Endodermal cell (in vitro differentiated cells): ENCODE measurements around the gene CRHR1. TPM values are rescaled to one million over a fixed set of nuclear protein-coding genes. Genes with fewer than 3 reads are reported as not detected.

Source experiments
- DNase-seq: peaks from one replicate; pipeline ENCODE4 v3.0.0-alpha.2; 2017
- H3K27ac ChIP-seq: 2 replicates; pipeline ENCODE4 v1.5.1; 2013; ENCODE audit warnings: mild to moderate bottlenecking, low read depth, low read length, moderate library complexity
- H3K27me3 ChIP-seq: 2 replicates; pipeline ENCODE4 v1.6.1; 2013; ENCODE audit warnings: mild to moderate bottlenecking, low read length, moderate library complexity; ENCODE audit not compliant: insufficient read depth, control insufficient read depth, poor library complexity, severe bottlenecking
- H3K36me3 ChIP-seq: 2 replicates; pipeline ENCODE4 v1.7.0; 2013; ENCODE audit warnings: mild to moderate bottlenecking, low read length, moderate library complexity; ENCODE audit not compliant: control insufficient read depth, insufficient read depth
- H3K4me1 ChIP-seq: one replicate; pipeline ENCODE4 v1.7.0; 2013; ENCODE audit warnings: low read length; ENCODE audit not compliant: control insufficient read depth, insufficient read depth
- H3K4me3 ChIP-seq: 2 replicates; pipeline ENCODE4 v1.5.1; 2013; ENCODE audit warnings: mild to moderate bottlenecking, low read length, moderate library complexity
- H3K9ac ChIP-seq: 2 replicates; pipeline ENCODE4 v1.6.1; 2013; ENCODE audit warnings: mild to moderate bottlenecking, low read length, moderate library complexity; ENCODE audit not compliant: poor library complexity, severe bottlenecking; ENCODE audit errors: extremely low read depth
- H3K9me3 ChIP-seq: 2 replicates; pipeline ENCODE4 v1.6.1; 2013; ENCODE audit warnings: mild to moderate bottlenecking, low read length, moderate library complexity; ENCODE audit not compliant: control insufficient read depth
- H3K27ac Mint-ChIP-seq: 2 replicates; pipeline ENCODE4 v1.8.0; 2020; ENCODE audit warnings: mixed read lengths
- H3K27me3 Mint-ChIP-seq: 2 replicates; pipeline ENCODE4 v1.8.0; 2021; ENCODE audit warnings: mild to moderate bottlenecking, mixed read lengths; ENCODE audit not compliant: insufficient read depth
- H3K36me3 Mint-ChIP-seq: 2 replicates; pipeline ENCODE4 v1.8.0; 2020; ENCODE audit warnings: low read depth, mixed read lengths
- H3K4me1 Mint-ChIP-seq: 2 replicates; pipeline ENCODE4 v1.8.0; 2020; ENCODE audit warnings: mixed read lengths
- H3K4me3 Mint-ChIP-seq: 2 replicates; pipeline ENCODE4 v1.8.0; 2020; ENCODE audit warnings: mild to moderate bottlenecking, moderate library complexity, mixed read lengths
- H3K9me3 Mint-ChIP-seq: 2 replicates; pipeline ENCODE4 v1.8.0; 2020; ENCODE audit warnings: mild to moderate bottlenecking, mixed read lengths
- CTCF ChIP-seq: fragments of 200-600 bp; sonication (generic); conservative IDR thresholded peaks from 2 replicates; pipeline ENCODE4 v1.5.0; 2021; ENCODE audit warnings: antibody characterized with exemption, mild to moderate bottlenecking
- WGBS, 2 experiments: methylation state at CpG; one replicate each; pipeline versions ENCODE4 v1.1.5 to v1.1.7; 2013; ENCODE audit warnings: missing lambda C conversion rate in 2 of 2, mixed read lengths in 1 of 2; ENCODE audit not compliant: insufficient coverage in 1 of 2, insufficient read length in 1 of 2; 5-methylcytosine and 5-hydroxymethylcytosine counted together
- total RNA-seq, 2 donors: library from RNA; stranded (reverse); fragmentation: NEBNext Ultra II Directional in 1 of 2; extraction: Animal tissue kit (Norgen Biotek cat#: 25700) in 1 of 2; gene quantifications; 2 replicates in 1 of 2; 3 replicates in 1 of 2; pipeline ENCODE4 v1.2.1, GENCODE V29; 2021

CRHR1 gene
- total RNA-seq, 2 donors from 2014 or later: 0.81 to 1.8 TPM

- peaks cover 94% of the 10 kb centered on the region for H3K27me3 ChIP-seq
- no peak overlapping the region for H3K27ac Mint-ChIP-seq
Measured at GRCh38 chr17:45786349-45786748, 2.2 kb downstream of the CRHR1 start.

GRCh38 chr17:45787044-45787443 is 2.9 kb downstream of the CRHR1 start:
- H3K4me1 Mint-ChIP-seq: peaks cover 2% of the 10 kb centered on the region
- no peak for DNase-seq
- Histone ChIP-seq H3K4me1 (no peaks in the 10 kb centered on the region), H3K4me3 (no peak overlapping the region), H3K9ac (no peak overlapping the region), H3K36me3 (no peaks in the 10 kb centered on the region), H3K9me3 (no peaks in the 10 kb centered on the region), H3K27ac (no peak overlapping the region), H3K27me3 (peaks cover 87% of the 10 kb centered on the region)
- no peaks in the 10 kb centered on the region for H3K36me3 Mint-ChIP-seq
- H3K4me3 Mint-ChIP-seq: no peak overlapping the region
- no peak for TF ChIP-seq CTCF
- no peak overlapping the region for H3K27ac Mint-ChIP-seq
- no peaks in the 10 kb centered on the region for H3K9me3 Mint-ChIP-seq
- peaks cover 88% of the 10 kb centered on the region for H3K27me3 Mint-ChIP-seq
- 43 to 73% methylated on average over 1 to 3 of the region's 3 CpGs for WGBS, 2 experiments

More at GRCh38 chr17:45786349-45786748, 2.2 kb downstream of the CRHR1 start:
- Mint-ChIP-seq H3K27me3 (peaks cover 88% of the 10 kb centered on the region), H3K9me3 (no peaks in the 10 kb centered on the region), H3K4me3 (no peak overlapping the region), H3K4me1 (peaks cover 2% of the 10 kb centered on the region), H3K36me3 (no peaks in the 10 kb centered on the region)
- Histone ChIP-seq H3K36me3 (no peaks in the 10 kb centered on the region), H3K9me3 (no peaks in the 10 kb centered on the region), H3K9ac (no peak overlapping the region), H3K4me3 (no peak overlapping the region), H3K27ac (no peak overlapping the region), H3K4me1 (no peaks in the 10 kb centered on the region)
- no peak for TF ChIP-seq CTCF
- WGBS, 2 experiments: 80 to 100% methylated on average over 1 to 3 of the region's 3 CpGs
- DNase-seq: no peak

GRCh38 chr17:45787656-45788055 is 3.5 kb downstream of the CRHR1 start:
- H3K27me3 Mint-ChIP-seq: peaks cover 86% of the 10 kb centered on the region

More at GRCh38 chr17:45787656-45788055, 3.5 kb downstream of the CRHR1 start:
- H3K27ac ChIP-seq: no peak overlapping the region
- H3K36me3 Mint-ChIP-seq: no peaks in the 10 kb centered on the region
- H3K4me1 ChIP-seq: no peaks in the 10 kb centered on the region
- no peaks in the 10 kb centered on the region for H3K9me3 Mint-ChIP-seq
- 72 to 80% methylated on average over 7 to 11 of the region's 11 CpGs for WGBS, 2 experiments
- H3K4me3 ChIP-seq: no peak overlapping the region
- no peak overlapping the region for H3K27ac Mint-ChIP-seq
- TF ChIP-seq CTCF: no peak
- H3K4me1 Mint-ChIP-seq: peaks cover 8% of the 10 kb centered on the region
- peaks cover 81% of the 10 kb centered on the region for H3K27me3 ChIP-seq
- no peaks in the 10 kb centered on the region for H3K9me3 ChIP-seq
- H3K36me3 ChIP-seq: no peaks in the 10 kb centered on the region
- no peak for DNase-seq
- H3K9ac ChIP-seq: no peak overlapping the region
- no peak overlapping the region for H3K4me3 Mint-ChIP-seq
